ENCODE results near the gene ALOX12B.

GRCh38 chr17:8074554-8074953, 13.0 kb downstream of the ALOX12B start:
- TF ChIP-seq, protein P1, sequence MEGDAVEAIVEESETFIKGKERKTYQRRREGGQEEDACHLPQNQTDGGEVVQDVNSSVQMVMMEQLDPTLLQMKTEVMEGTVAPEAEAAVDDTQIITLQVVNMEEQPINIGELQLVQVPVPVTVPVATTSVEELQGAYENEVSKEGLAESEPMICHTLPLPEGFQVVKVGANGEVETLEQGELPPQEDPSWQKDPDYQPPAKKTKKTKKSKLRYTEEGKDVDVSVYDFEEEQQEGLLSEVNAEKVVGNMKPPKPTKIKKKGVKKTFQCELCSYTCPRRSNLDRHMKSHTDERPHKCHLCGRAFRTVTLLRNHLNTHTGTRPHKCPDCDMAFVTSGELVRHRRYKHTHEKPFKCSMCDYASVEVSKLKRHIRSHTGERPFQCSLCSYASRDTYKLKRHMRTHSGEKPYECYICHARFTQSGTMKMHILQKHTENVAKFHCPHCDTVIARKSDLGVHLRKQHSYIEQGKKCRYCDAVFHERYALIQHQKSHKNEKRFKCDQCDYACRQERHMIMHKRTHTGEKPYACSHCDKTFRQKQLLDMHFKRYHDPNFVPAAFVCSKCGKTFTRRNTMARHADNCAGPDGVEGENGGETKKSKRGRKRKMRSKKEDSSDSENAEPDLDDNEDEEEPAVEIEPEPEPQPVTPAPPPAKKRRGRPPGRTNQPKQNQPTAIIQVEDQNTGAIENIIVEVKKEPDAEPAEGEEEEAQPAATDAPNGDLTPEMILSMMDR (IDR thresholded peaks at IDR 0.05), result no peak
- TF ChIP-seq POLR2A (IDR thresholded peaks at IDR 0.05), result no peak

Measured in tibial nerve (tissue), 3 donors.